Measurements from ENCODE around the gene SCAP.

The SCAP gene

GRCh38 chr3:47412842-47413520 lies 62.8 kb downstream of the SCAP start:
- DNase-seq = no peak

DNA sequence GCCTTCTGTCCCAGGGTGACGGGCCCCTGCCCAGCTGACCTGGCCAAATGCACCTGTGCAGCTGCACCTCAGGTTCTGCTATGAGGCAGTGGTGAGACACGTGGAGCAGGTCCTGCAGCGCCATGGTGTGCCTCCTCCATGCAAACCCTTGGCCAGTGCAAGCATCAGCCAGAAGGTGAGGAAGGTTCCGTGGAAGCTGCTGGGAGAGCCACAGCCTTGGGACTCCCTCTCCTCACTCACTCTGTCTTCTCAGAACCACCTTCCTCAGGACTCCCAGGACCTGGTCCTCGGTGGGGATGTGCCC lies 63.3 kb downstream of the SCAP start:
- DNase-seq = no peak

DNA sequence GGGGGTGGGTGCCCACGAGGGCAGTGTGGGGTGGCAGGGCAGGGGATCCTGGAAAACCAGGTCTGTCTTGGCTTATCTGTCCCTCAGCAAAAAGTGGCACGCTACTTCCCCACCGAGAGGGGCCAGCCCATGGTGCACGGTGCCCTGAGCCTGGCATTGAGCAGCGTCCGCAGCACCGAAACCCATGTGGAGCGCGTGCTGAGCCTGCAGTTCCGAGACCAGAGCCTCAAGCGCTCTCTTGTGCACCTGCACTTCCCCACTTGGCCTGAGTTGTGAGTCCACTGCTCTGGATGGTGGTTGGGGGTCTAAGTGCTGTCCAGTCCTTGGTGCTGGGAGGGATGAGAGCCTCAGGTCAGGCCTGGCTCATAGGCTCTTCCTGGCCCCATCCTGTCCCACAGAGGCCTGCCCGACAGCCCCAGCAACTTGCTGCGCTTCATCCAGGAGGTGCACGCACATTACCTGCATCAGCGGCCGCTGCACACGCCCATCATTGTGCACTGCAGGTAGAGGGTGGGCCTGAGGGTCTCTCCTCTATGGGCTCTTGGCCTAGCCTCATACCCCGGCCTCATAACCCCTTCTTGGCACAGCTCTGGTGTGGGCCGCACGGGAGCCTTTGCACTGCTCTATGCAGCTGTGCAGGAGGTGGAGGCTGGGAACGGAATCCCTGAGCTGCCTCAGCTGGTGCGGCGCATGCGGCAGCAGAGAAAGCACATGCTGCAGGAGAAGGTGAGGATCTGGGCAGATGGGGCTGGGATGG lies 63.9 kb downstream of the SCAP start:
- no peak for DNase-seq

DNA sequence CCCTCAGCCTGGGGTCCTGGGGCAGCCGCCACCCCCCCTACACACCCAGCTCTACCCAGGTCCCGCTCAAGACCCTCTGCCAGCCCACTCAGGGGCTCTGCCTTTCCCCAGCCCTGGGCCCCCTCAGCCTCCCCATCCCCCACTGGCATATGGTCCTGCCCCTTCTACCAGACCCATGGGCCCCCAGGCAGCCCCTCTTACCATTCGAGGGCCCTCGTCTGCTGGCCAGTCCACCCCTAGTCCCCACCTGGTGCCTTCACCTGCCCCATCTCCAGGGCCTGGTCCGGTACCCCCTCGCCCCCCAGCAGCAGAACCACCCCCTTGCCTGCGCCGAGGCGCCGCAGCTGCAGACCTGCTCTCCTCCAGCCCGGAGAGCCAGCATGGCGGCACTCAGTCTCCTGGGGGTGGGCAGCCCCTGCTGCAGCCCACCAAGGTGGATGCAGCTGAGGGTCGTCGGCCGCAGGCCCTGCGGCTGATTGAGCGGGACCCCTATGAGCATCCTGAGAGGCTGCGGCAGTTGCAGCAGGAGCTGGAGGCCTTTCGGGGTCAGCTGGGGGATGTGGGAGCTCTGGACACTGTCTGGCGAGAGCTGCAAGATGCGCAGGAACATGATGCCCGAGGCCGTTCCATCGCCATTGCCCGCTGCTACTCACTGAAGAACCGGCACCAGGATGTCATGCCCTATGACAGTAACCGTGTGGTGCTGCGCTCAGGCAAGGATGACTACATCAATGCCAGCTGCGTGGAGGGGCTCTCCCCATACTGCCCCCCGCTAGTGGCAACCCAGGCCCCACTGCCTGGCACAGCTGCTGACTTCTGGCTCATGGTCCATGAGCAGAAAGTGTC lies 64.7 kb downstream of the SCAP start:
- no peak for DNase-seq

DNA sequence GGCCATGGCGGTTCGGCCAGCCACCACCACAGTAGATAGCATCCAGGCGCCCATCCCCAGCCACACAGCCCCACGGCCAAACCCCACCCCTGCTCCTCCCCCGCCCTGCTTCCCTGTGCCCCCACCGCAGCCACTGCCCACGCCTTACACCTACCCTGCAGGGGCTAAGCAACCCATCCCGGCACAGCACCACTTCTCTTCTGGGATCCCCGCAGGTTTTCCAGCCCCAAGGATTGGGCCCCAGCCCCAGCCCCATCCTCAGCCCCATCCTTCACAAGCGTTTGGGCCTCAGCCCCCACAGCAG lies 65.4 kb downstream of the SCAP start:
- no peak for DNase-seq

- DNase-seq = no peak
These were observed 65.9 kb downstream of the SCAP start for GRCh38 chr3:47409688-47410416.

DNA sequence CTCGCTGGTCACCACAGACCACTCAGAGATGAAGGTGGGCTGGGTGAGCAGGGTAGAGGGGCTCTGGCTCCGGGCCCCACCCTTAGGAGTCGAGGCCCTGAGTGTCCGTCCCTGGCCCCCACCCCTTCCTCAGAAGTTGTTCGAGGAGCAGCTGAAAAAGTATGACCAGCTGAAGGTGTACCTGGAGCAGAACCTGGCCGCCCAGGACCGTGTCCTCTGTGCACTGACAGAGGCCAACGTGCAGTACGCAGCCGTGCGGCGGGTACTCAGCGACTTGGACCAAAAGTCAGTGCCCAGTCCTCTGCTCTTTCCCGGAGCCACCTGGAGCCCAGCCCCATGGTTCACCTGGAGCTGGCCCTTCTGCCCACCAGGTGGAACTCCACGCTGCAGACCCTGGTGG lies 66.5 kb downstream of the SCAP start:
- DNase-seq = no peak

DNA sequence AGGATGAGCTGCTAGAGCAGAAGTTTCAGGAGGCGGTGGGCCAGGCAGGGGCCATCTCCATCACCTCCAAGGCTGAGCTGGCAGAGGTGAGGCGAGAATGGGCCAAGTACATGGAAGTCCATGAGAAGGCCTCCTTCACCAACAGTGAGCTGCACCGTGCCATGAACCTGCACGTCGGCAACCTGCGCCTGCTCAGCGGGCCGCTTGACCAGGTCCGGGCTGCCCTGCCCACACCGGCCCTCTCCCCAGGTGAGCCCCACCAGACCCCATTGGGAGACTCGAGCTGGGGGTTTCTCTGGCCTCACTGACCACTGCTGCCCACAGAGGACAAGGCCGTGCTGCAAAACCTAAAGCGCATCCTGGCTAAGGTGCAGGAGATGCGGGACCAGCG lies 66.9 kb downstream of the SCAP start:
- no peak for DNase-seq

- no peak for DNase-seq
These were observed 67.6 kb downstream of the SCAP start for GRCh38 chr3:47407896-47408838.

- no peak for DNase-seq
These were observed 68.5 kb downstream of the SCAP start for GRCh38 chr3:47407237-47407636.

GRCh38 chr3:47406762-47407149 lies 69.0 kb downstream of the SCAP start:
- DNase-seq = no peak

DNA sequence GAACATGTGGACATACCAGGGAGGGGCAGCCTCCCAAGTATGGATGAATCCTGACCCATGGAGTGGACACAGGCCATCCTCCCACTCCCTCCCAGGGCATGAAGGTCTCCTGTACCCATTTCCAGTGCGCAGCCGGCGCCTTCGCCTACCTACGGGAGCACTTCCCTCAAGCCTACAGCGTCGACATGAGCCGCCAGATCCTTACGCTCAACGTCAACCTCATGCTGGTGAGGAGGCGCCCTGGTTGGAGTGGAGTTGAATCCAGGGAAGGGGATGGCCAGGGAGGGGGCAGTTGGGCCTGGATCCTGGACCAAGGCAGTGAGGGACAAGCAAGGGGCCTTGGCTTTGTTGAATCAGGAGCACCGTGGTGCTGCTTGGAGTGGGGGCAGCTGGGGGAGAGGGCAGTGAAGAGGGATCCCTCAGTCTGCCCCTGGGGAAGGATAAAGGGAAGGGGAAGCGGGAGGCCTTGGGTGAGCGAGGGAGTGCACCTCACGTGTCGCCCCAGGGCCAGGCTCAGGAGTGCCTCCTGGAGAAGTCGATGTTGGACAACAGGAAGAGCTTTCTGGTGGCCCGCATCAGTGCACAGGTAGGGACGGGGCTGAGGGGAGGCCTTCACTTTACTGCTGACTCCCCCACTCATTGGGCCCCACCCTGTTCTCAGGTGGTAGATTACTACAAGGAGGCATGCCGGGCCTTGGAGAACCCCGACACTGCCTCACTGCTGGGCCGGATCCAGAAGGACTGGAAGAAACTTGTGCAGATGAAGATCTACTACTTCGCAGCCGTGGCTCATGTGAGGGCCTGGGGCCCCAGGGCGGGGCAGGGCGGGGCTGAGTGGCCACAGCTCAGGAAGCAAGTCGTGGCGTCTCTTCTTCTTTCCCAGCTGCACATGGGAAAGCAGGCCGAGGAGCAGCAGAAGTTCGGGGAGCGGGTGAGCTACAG lies 69.7 kb downstream of the SCAP start:
- no peak for DNase-seq

GRCh38 chr3:47404955-47405790 lies 70.6 kb downstream of the SCAP start:
- no peak for DNase-seq

DNA sequence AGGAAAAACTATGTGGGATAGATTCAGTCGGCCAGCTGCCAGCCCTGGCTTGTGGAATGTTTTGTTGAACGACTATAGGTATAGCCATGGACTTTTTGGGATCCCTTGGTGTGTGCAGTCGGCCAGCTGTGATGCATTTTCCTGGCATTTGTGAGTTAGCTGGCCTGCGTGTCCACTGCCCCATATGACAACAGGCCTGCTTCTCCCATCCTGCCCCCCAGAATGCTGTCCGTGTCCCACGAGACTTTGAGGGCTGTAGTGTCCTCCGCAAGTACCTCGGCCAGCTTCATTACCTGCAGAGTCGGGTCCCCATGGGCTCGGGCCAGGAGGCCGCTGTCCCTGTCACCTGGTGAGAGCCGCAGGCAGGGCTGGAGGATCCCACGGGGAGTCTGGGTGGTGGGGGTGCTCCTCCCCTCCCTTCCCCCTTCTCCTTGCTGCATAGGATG lies 71.3 kb downstream of the SCAP start:
- DNase-seq = no peak

- DNase-seq = no peak
These were observed 76.0 kb downstream of the SCAP start for GRCh38 chr3:47399531-47400270.

- DNase-seq = no peak
These were observed 76.7 kb downstream of the SCAP start for GRCh38 chr3:47399016-47399415.

- DNase-seq = no peak
These were observed 77.5 kb downstream of the SCAP start for GRCh38 chr3:47398228-47398627.

DNA sequence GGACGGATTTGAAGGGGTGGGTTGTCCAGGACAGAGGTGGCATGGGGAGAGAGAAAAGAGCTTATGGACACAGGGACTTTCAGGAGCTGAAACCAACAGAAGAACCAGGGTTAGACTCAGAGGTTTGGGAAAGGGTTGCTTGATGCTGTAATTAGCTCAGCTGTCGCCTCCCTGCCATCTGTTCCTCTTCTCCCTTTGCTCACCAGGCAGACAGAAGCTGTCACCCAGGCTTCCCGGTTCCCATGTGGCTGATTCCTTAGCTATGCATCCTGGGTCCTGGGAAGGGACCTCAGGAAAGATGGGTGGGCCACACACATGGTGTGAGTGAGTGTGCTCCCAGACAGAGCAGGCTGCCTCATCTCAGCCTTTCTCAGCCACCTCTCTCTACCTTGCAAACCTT lies 80.9 kb downstream of the SCAP start:
- DNase-seq = no peak

All from T-helper 1 cell (primary cell).